GM12878 (cell line): ENCODE results near the gene MYH7B. TPM values are rescaled to one million over a fixed set of nuclear protein-coding genes. Genes with fewer than 3 reads are reported as not detected.

Experiments
- CHD1 ChIP-seq: IDR thresholded peaks from 2 replicates; pipeline ENCODE4 v1.6.1; 2012; ENCODE audit warnings: low read depth, low read length, improper control_type of control experiment
- CUX1 ChIP-seq: IDR thresholded peaks from 2 replicates; pipeline ENCODE4 v1.6.1; 2012; ENCODE audit warnings: improper control_type of control experiment, low read depth, low read length; ENCODE audit not compliant: insufficient replicate concordance
- EGR1 ChIP-seq, 2 experiments: IDR thresholded peaks; 1 replicate in 1 of 2; 2 replicates in 1 of 2; pipeline ENCODE4 v1.6.1; 2011 to 2012; ENCODE audit warnings: low read depth in 2 of 2, low read length in 2 of 2, borderline replicate concordance in 1 of 2, mild to moderate bottlenecking in 1 of 2, moderate library complexity in 1 of 2
- HSF1 ChIP-seq: fragments of 150-350 bp; IDR thresholded peaks from 2 replicates; pipeline ENCODE4 v1.6.1; 2014; ENCODE audit warnings: mild to moderate bottlenecking, low read depth, low read length
- NRF1 ChIP-seq: conservative IDR thresholded peaks from 2 replicates; pipeline ENCODE4 v1.6.1; 2011; ENCODE audit warnings: mild to moderate bottlenecking, low read depth, low read length, improper control_type of control experiment
- RUNX3 ChIP-seq: IDR thresholded peaks from 2 replicates; pipeline ENCODE4 v1.6.1; 2012; ENCODE audit warnings: low read length, inconsistent platforms
- SMC3 ChIP-seq: IDR thresholded peaks from 2 replicates; pipeline ENCODE4 v1.6.1; 2011; ENCODE audit warnings: low read length, improper control_type of control experiment, borderline replicate concordance
- STAT3 ChIP-seq: IDR thresholded peaks from 2 replicates; pipeline ENCODE4 v1.6.1; 2011; ENCODE audit warnings: low read depth, low read length, improper control_type of control experiment
- USF2 ChIP-seq: IDR thresholded peaks from 2 replicates; pipeline ENCODE4 v1.6.1; 2011; ENCODE audit warnings: low read depth, low read length, improper control_type of control experiment, borderline replicate concordance
- polyA plus RNA-seq, 11 experiments: library from polyadenylated mRNA; depleted of rRNA in 4 of 11; unstranded in 6 of 11; stranded (reverse) in 5 of 11; fragments of >200 nt; fragmentation: Nextera tagmentation in 4 of 11; fragmentation: Illumina TruSeq in 1 of 11; extraction: Ambion mirVana in 4 of 11; extraction: Trizol in 1 of 11; gene quantifications; 1 replicate in 1 of 11; 2 replicates in 10 of 11; pipeline versions ENCODE4 v1.2.1 to v1.2.3, GENCODE V29; 2011 to 2016; ENCODE audit warnings: inconsistent platforms in 2 of 11, missing spikeins in 2 of 11, low read depth in 1 of 11
- total RNA-seq, 4 experiments: library from RNA; depleted of rRNA in 3 of 4; stranded (reverse); fragments of >200 nt in 3 of 4; fragmentation: Illumina TruSeq in 1 of 4; extraction: Trizol in 1 of 4; gene quantifications; 2 replicates each; pipeline versions ENCODE4 v1.2.1 to v1.2.3, GENCODE V29; 2013 to 2021

MYH7B gene
- total and polyA plus RNA-seq, 10 of the 15 experiments (the other 5 are each of a cell fraction or from before 2014, with no cell fraction given) = 0.01 to 0.40 (median 0.20) TPM; not detected in 3

- TF ChIP-seq USF2 (no peak), RUNX3 (no peak), CHD1 (no peak), CUX1 (no peak), SMC3 (no peak), STAT3 (no peak), HSF1 (no peak), EGR1 (IDR thresholded peaks at IDR 0.05; ENCODE audit: borderline replicate concordance in 1 of 2, low read depth in 2 of 2, low read length in 2 of 2) (no peak), NRF1 (no peak)
Observed at GRCh38 chr20:34983089-34983820, 27.6 kb downstream of the MYH7B start (continued).
